ENCODE measurements around the gene MPPED2. TPM values are rescaled to one million over a fixed set of nuclear protein-coding genes. Genes with fewer than 3 reads are reported as not detected.

Gene MPPED2
- total and polyA plus RNA-seq, 2 donors (not counting 3 experiments of a cell fraction or from before 2014, with no cell fraction given): not detected

GRCh38 chr11:30387891-30388861 is 198.0 kb downstream of the MPPED2 start:
- intact Hi-C loops (cut with micrococcal nuclease) (no loop called here), dilution Hi-C loops (cut with MboI; ENCODE audit: extremely low pct_ligation_motif_present, low sequenced_read_pairs) (no loop called here)
- Histone ChIP-seq H3K9me1 (replicated peaks; ENCODE audit: control insufficient read depth, extremely low read depth, insufficient read depth, low read length) (no peaks in the 10 kb centered on the region), H3K4me3 (replicated peaks in 1 of 3; ENCODE audit: insufficient read depth in 1 of 3, low read depth in 1 of 3, low read length in 3 of 3) (no peak overlapping the region), H3K27me3 (ENCODE audit: control insufficient read depth in 2 of 2, insufficient read depth in 2 of 2, low read length in 2 of 2) (no peaks in the 10 kb centered on the region), H3K27ac (ENCODE audit: insufficient read depth, low read depth, low read length) (no peak overlapping the region), H3K79me2 (ENCODE audit: control insufficient read depth, insufficient read depth, low read length) (no peaks in the 10 kb centered on the region), H4K20me1 (replicated peaks; ENCODE audit: control insufficient read depth, extremely low read depth, insufficient read depth, low read length) (no peaks in the 10 kb centered on the region), H3K4me2 (ENCODE audit: insufficient read depth, low read length) (no peak overlapping the region), H3K9me3 (replicated peaks; ENCODE audit: control insufficient read depth, insufficient read depth, low read length) (no peaks in the 10 kb centered on the region), H2AFZ (ENCODE audit: low read depth, low read length) (no peak overlapping the region), H3K9ac (replicated peaks; ENCODE audit: extremely low read depth, insufficient read depth, low read length) (no peak overlapping the region), H3K4me1 (ENCODE audit: control insufficient read depth, extremely low read depth, insufficient read depth, low read length) (no peaks in the 10 kb centered on the region), H3K36me3 (ENCODE audit: control insufficient read depth in 2 of 2, extremely low read depth in 1 of 2, insufficient read depth in 2 of 2, low read length in 2 of 2) (no peaks in the 10 kb centered on the region)
- TF ChIP-seq CTCF (IDR thresholded peaks at IDR 0.05; ENCODE audit: extremely low read depth in 1 of 2, insufficient read depth in 1 of 2, low read depth in 1 of 2, low read length in 2 of 2): no peak
- TF ChIP-seq GATA2 (IDR thresholded peaks at IDR 0.05; ENCODE audit: insufficient read depth, insufficient read length, low read depth, low read length): no peak
- TF ChIP-seq POLR2AphosphoS5 (IDR thresholded peaks at IDR 0.05; ENCODE audit: insufficient read depth, low read depth, low read length): no peak
- no peak for TF ChIP-seq JUN (IDR thresholded peaks at IDR 0.05; ENCODE audit: borderline replicate concordance, insufficient read depth, insufficient read length, low read depth)
- TF ChIP-seq MAX (IDR thresholded peaks at IDR 0.05; ENCODE audit: insufficient read depth, insufficient read length): no peak
- no peak for TF ChIP-seq EZH2 (IDR thresholded peaks at IDR 0.05; ENCODE audit: borderline replicate concordance, low read depth, low read length, severe bottlenecking)
- no peak for TF ChIP-seq MYC (IDR thresholded peaks at IDR 0.05; ENCODE audit: low read depth, low read length)
- TF ChIP-seq POLR2A (IDR thresholded peaks at IDR 0.05; ENCODE audit: low read depth, low read length): no peak
- no peak for TF ChIP-seq FOS (IDR thresholded peaks at IDR 0.05; ENCODE audit: borderline replicate concordance, insufficient read depth, low read length)
- POLR2A ChIA-PET: no interaction called here
- BruUV-seq (replicated peaks): no TSS peak
- no peak for FAIRE-seq
- DNase-seq (ENCODE audit: low read depth, low spot score): no peak
- CTCF ChIA-PET: no interaction called here
